HepG2 (cell line): ENCODE measurements around the gene EIF5A. TPM values are rescaled to one million over a fixed set of nuclear protein-coding genes. Genes with fewer than 3 reads are reported as not detected.

Experiments
- ARHGAP35 ChIP-seq: sonication (generic); formaldehyde crosslinking; IDR thresholded peaks from 2 replicates; pipeline ENCODE4 v1.9.0; 2022; ENCODE audit warnings: mild to moderate bottlenecking, inconsistent platforms, moderate library complexity, missing genetic modification reagents, borderline replicate concordance
- ATF7-NPFF ChIP-seq: sonication (generic); formaldehyde crosslinking; IDR thresholded peaks from 2 replicates; pipeline ENCODE4 v1.8.1; 2023; ENCODE audit warnings: mild to moderate bottlenecking, low read depth, missing genetic modification reagents, moderate library complexity
- CCAR2 ChIP-seq: fragments of 200-400 bp; formaldehyde crosslinking; optimal IDR thresholded peaks from 2 replicates; pipeline ENCODE3; 2018; ENCODE audit warnings: low read depth, mild to moderate bottlenecking, low read length, moderate library complexity
- GFI1 ChIP-seq: sonication (generic); formaldehyde crosslinking; IDR thresholded peaks from 2 replicates; pipeline ENCODE4 v1.5.0; 2020; ENCODE audit warnings: missing genetic modification reagents, mild to moderate bottlenecking, borderline replicate concordance
- KDM2A ChIP-seq: sonication (generic); formaldehyde crosslinking; IDR thresholded peaks from 2 replicates; pipeline ENCODE4 v1.4.0; 2020; ENCODE audit warnings: low read depth, missing genetic modification reagents, borderline replicate concordance
- MEF2D ChIP-seq: sonication (generic); formaldehyde crosslinking; IDR thresholded peaks from 2 replicates; pipeline ENCODE4 v1.5.1; 2020; ENCODE audit warnings: mild to moderate bottlenecking, missing genetic modification reagents
- PHF21A ChIP-seq: sonication (generic); formaldehyde crosslinking; IDR thresholded peaks from 2 replicates; pipeline ENCODE4 v1.5.0; 2020; ENCODE audit warnings: mild to moderate bottlenecking, missing genetic modification reagents
- POLR2A ChIP-seq, 2 experiments: IDR thresholded peaks; 2 replicates each; pipeline ENCODE4 v1.6.1; 2011; ENCODE audit warnings: low read depth in 2 of 2, low read length in 2 of 2, mild to moderate bottlenecking in 1 of 2, moderate library complexity in 1 of 2; ENCODE audit not compliant: insufficient read depth in 1 of 2
- RAD51 ChIP-seq: fragments of 450-650 bp; IDR thresholded peaks from 2 replicates; pipeline ENCODE4 v1.6.1; 2016; ENCODE audit warnings: borderline replicate concordance
- RORA ChIP-seq: sonication (generic); formaldehyde crosslinking; IDR thresholded peaks from 2 replicates; pipeline ENCODE4 v1.5.0; 2020; ENCODE audit warnings: mild to moderate bottlenecking, missing genetic modification reagents, moderate library complexity
- SMAD9 ChIP-seq: sonication (generic); formaldehyde crosslinking; IDR thresholded peaks from 2 replicates; pipeline ENCODE4 v1.5.1; 2020; ENCODE audit warnings: mild to moderate bottlenecking, missing genetic modification reagents
- SSRP1 ChIP-seq: IDR thresholded peaks from 2 replicates; pipeline ENCODE4 v1.6.1; 2016; ENCODE audit warnings: control low read depth
- THAP9 ChIP-seq: sonication (generic); formaldehyde crosslinking; IDR thresholded peaks from 2 replicates; pipeline ENCODE4; 2020; ENCODE audit warnings: missing genetic modification reagents, mild to moderate bottlenecking, borderline replicate concordance
- ZBTB43 ChIP-seq: sonication (generic); formaldehyde crosslinking; conservative IDR thresholded peaks from 2 replicates; pipeline ENCODE4 v1.4.0; 2020; ENCODE audit warnings: missing genetic modification reagents
- ZNF616 ChIP-seq: sonication (generic); formaldehyde crosslinking; IDR thresholded peaks from 2 replicates; pipeline ENCODE4 v1.5.0; 2020; ENCODE audit warnings: low read depth, mild to moderate bottlenecking, missing genetic modification reagents
- ZNF773 ChIP-seq: sonication (generic); formaldehyde crosslinking; IDR thresholded peaks from 2 replicates; pipeline ENCODE4 v1.4.0; 2020; ENCODE audit warnings: missing genetic modification reagents, borderline replicate concordance
- ZZZ3 ChIP-seq: sonication (generic); formaldehyde crosslinking; IDR thresholded peaks from 2 replicates; pipeline ENCODE4 v1.4.0; 2020; ENCODE audit warnings: missing genetic modification reagents, mild to moderate bottlenecking, borderline replicate concordance
- polyA plus RNA-seq, 8 experiments: library from polyadenylated mRNA; depleted of rRNA in 3 of 8; stranded (reverse) in 7 of 8; unstranded in 1 of 8; fragments of >200 nt; fragmentation: Illumina TruSeq in 4 of 8; extraction: Trizol in 4 of 8; gene quantifications; 2 replicates each; pipeline versions ENCODE4 v1.2.1 to v1.2.3, GENCODE V29; 2011 to 2016; ENCODE audit warnings: low read depth in 4 of 8, missing spikeins in 1 of 8, mixed read lengths in 1 of 8; ENCODE audit not compliant: insufficient read depth in 1 of 8
- total RNA-seq, 5 experiments: library from RNA; depleted of rRNA; stranded (reverse); fragments of >200 nt; fragmentation: Illumina TruSeq; extraction: Trizol; gene quantifications; 2 replicates each; pipeline ENCODE4 v1.2.3, GENCODE V29; 2016; ENCODE audit warnings: low read depth in 1 of 5
- TF ChIP-seq, protein P1 (sequence below): sonication (generic); formaldehyde crosslinking; IDR thresholded peaks from 2 replicates; pipeline ENCODE4 v1.8.0; 2022; ENCODE audit warnings: mild to moderate bottlenecking, missing genetic modification reagents
- TF ChIP-seq, protein P2 (sequence below): sonication (generic); formaldehyde crosslinking; IDR thresholded peaks from 2 replicates; pipeline ENCODE4 v1.5.1; 2020; ENCODE audit warnings: mild to moderate bottlenecking, moderate library complexity, missing genetic modification reagents
- TF ChIP-seq, protein P3 (sequence below): sonication (generic); formaldehyde crosslinking; IDR thresholded peaks from 2 replicates; pipeline ENCODE4 v1.4.0; 2020; ENCODE audit warnings: low read depth, mild to moderate bottlenecking, missing genetic modification reagents

The EIF5A gene
- total and polyA plus RNA-seq, 2 of the 13 experiments (the other 11 are each of a cell fraction or from before 2014, with no cell fraction given) = 319 to 337 TPM

DNA sequence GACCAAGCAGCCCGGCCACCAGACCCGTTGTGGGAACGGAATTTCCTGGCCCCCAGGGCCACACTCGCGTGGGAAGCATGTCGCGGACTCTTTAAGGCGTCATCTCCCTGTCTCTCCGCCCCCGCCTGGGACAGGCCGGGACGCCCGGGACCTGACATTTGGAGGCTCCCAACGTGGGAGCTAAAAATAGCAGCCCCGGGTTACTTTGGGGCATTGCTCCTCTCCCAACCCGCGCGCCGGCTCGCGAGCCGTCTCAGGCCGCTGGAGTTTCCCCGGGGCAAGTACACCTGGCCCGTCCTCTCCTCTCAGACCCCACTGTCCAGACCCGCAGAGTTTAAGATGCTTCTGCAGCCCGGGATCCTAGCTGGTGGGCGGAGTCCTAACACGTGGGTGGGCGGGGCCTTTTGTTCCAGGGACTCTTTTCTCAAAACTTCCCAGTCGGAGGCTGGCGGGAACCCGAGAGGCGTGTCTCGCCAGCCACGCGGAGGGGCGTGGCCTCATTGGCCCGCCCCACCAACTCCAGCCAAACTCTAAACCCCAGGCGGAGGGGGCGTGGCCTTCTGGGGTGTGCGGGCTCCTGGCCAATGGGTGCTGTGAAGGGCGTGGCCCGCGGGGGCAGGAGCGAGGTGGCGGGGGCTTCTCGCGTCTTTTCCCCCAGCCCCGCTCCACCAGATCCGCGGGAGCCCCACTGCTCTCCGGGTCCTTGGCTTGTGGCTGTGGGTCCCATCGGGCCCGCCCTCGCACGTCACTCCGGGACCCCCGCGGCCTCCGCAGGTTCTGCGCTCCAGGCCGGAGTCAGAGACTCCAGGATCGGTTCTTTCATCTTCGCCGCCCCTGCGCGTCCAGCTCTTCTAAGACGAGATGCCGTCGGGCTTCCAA lies 26.1 kb upstream of the EIF5A start, which contains the start of gene SLC2A4 (continued):
- TF ChIP-seq, protein P1, sequence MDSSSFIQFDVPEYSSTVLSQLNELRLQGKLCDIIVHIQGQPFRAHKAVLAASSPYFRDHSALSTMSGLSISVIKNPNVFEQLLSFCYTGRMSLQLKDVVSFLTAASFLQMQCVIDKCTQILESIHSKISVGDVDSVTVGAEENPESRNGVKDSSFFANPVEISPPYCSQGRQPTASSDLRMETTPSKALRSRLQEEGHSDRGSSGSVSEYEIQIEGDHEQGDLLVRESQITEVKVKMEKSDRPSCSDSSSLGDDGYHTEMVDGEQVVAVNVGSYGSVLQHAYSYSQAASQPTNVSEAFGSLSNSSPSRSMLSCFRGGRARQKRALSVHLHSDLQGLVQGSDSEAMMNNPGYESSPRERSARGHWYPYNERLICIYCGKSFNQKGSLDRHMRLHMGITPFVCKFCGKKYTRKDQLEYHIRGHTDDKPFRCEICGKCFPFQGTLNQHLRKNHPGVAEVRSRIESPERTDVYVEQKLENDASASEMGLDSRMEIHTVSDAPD = no peak
- TF ChIP-seq ZNF616 (CRISPR knock-in tag) (no peak), RAD51 (no peak), ZBTB43 (CRISPR knock-in tag) (no peak), RORA (CRISPR knock-in tag) (no peak), PHF21A (CRISPR knock-in tag) (peak; percentile 45; the same call in 1 of the 2 replicates), GFI1 (CRISPR knock-in tag) (no peak), KDM2A (CRISPR knock-in tag) (0 out of 2 replicates have a peak, but pooled peaks have one; percentile 6), CCAR2 (no peak), THAP9 (CRISPR knock-in tag) (no peak), ATF7-NPFF (CRISPR knock-in tag) (no peak), SSRP1 (CRISPR knock-in tag) (no peak), SMAD9 (CRISPR knock-in tag) (no peak), ZZZ3 (no peak), POLR2A (IDR thresholded peaks at IDR 0.05; ENCODE audit: insufficient read depth in 1 of 2, low read depth in 2 of 2, low read length in 2 of 2) (peak; percentile 44 to 58; a peak in 1 of 4 replicates), ARHGAP35 (CRISPR knock-in tag) (no peak), ZNF773 (CRISPR knock-in tag) (no peak), MEF2D (CRISPR knock-in tag) (no peak)
- TF ChIP-seq, protein P2, sequence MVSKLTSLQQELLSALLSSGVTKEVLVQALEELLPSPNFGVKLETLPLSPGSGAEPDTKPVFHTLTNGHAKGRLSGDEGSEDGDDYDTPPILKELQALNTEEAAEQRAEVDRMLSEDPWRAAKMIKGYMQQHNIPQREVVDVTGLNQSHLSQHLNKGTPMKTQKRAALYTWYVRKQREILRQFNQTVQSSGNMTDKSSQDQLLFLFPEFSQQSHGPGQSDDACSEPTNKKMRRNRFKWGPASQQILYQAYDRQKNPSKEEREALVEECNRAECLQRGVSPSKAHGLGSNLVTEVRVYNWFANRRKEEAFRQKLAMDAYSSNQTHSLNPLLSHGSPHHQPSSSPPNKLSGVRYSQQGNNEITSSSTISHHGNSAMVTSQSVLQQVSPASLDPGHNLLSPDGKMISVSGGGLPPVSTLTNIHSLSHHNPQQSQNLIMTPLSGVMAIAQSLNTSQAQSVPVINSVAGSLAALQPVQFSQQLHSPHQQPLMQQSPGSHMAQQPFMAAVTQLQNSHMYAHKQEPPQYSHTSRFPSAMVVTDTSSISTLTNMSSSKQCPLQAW (CRISPR knock-in tag) = 0 out of 2 replicates have a peak, but pooled peaks have one; percentile 46
- TF ChIP-seq, protein P3, sequence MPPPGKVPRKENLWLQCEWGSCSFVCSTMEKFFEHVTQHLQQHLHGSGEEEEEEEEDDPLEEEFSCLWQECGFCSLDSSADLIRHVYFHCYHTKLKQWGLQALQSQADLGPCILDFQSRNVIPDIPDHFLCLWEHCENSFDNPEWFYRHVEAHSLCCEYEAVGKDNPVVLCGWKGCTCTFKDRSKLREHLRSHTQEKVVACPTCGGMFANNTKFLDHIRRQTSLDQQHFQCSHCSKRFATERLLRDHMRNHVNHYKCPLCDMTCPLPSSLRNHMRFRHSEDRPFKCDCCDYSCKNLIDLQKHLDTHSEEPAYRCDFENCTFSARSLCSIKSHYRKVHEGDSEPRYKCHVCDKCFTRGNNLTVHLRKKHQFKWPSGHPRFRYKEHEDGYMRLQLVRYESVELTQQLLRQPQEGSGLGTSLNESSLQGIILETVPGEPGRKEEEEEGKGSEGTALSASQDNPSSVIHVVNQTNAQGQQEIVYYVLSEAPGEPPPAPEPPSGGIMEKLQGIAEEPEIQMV (CRISPR knock-in tag) = no peak
